ENCODE results near the gene KLK13.

The KLK13 gene

DNA sequence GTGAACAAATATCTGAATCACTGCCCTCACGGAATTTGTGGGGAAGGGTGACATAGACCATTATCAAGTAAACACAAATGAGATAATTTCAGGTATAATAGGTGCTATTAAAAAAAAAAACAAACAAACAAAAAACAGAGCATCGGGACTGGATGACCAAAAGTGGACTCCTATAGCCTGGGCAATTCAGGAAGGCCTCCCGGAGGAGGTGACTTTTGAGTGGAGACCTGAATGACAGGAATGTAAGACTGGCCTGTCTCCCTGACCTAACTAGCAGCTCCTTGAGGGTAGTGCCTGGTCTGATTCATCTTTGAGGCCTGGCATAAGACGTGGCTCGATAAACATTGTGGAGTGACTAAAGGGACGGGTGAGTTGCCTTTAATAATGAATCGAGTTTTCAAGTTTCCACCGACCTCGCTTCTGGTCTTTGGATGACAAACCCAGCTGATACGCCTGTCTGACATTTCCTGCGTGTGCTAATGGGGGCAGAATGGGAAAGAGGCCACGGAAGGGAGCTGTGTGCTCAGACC, 52.2 kb downstream of the KLK13 start:
- in situ Hi-C loops (cut with MboI; ENCODE audit: low pct_unique_long_range_greater_than_20kb, low sequenced_read_pairs, unreplicated experiment), result no loop called here
- TF ChIP-seq, protein P1, sequence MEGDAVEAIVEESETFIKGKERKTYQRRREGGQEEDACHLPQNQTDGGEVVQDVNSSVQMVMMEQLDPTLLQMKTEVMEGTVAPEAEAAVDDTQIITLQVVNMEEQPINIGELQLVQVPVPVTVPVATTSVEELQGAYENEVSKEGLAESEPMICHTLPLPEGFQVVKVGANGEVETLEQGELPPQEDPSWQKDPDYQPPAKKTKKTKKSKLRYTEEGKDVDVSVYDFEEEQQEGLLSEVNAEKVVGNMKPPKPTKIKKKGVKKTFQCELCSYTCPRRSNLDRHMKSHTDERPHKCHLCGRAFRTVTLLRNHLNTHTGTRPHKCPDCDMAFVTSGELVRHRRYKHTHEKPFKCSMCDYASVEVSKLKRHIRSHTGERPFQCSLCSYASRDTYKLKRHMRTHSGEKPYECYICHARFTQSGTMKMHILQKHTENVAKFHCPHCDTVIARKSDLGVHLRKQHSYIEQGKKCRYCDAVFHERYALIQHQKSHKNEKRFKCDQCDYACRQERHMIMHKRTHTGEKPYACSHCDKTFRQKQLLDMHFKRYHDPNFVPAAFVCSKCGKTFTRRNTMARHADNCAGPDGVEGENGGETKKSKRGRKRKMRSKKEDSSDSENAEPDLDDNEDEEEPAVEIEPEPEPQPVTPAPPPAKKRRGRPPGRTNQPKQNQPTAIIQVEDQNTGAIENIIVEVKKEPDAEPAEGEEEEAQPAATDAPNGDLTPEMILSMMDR (IDR thresholded peaks at IDR 0.05; ENCODE audit: extremely low read depth, insufficient read depth, missing control alignments), result no peak
- DNase-seq (ENCODE audit: low spot score), result no peak

DNA sequence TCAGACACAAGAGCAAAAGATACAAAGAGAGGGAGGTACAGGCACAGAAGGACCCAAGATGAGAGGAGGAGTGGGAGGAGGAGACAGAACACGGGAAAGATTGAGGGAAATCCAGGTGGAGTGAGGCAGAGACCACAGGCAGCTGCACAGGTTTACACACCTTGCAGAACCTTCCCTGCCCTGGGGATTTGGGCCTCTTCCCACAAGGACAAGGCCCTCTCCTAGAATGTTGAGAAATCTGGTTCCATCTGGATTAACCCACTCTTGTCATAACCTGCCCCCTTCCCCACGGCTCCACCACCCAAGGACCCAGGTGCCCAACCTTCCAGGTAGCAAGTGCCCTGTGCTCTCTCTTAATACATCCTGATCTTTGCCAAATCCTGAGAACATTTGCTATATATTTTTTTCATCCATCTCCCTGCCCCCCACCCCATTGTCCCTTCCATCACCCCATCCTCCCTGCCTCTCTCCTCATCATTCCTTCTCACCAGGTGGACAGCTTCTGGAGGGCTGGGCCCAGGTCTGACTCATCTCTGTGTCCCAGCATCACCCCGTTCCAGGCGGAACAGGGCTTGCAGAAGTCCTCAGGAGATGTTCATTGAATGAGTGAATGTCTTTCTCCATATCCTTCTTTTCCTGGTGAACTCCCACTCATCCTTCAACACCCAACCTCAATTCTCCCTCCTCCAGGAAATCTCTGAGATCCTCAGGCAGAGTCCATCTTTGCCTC, 54.7 kb downstream of the KLK13 start:
- no peak for DNase-seq (ENCODE audit: low spot score)
- TF ChIP-seq, protein P1 (IDR thresholded peaks at IDR 0.05; ENCODE audit: extremely low read depth, insufficient read depth, missing control alignments), result no peak
- in situ Hi-C loops (cut with MboI; ENCODE audit: low pct_unique_long_range_greater_than_20kb, low sequenced_read_pairs, unreplicated experiment), result no loop called here

DNA sequence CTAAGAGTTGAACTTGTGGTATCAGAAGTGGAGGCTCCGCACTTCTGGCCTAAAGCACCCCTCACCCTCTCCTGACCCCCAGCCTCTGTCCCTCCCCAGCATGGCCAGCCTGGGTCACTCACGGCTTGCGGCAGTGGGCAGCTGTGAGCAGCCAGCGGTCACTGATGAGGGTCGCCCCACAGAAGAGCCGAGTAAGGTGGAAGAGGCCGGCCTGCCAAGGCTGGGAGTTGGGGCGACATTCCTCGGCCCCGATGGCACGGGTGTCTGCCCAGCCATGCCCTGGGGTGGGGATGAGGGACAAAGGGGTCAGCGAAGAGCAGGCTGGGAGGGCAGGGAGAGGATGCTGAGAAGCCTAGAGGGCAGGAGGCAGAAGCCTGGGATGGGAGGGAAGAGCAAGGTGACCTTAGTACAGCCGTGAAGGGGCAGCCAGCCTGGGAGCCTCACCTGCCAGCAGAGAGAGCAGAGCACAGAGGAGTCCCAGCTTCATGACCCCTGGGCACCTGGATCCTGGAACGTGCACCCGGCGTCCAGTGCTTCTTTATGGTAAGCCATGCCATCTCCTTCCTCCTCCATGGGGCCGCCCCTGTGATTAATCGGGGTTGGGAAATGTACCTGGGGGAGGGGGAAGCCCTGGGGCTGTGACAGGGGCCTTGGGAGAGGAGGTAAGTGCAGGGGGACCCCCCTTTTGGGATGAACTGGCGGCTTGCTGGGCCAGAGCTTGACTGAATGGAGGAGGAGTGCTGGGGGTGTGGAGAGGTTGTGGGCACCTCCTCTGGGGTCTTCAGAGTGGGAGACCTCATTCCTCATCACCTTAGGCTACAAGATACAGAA, 55.6 kb downstream of the KLK13 start:
- in situ Hi-C loops (cut with MboI; ENCODE audit: low pct_unique_long_range_greater_than_20kb, low sequenced_read_pairs, unreplicated experiment), result no loop called here
- TF ChIP-seq, protein P1 (IDR thresholded peaks at IDR 0.05; ENCODE audit: extremely low read depth, insufficient read depth, missing control alignments), result no peak
- no peak for DNase-seq (ENCODE audit: low spot score)

DNA sequence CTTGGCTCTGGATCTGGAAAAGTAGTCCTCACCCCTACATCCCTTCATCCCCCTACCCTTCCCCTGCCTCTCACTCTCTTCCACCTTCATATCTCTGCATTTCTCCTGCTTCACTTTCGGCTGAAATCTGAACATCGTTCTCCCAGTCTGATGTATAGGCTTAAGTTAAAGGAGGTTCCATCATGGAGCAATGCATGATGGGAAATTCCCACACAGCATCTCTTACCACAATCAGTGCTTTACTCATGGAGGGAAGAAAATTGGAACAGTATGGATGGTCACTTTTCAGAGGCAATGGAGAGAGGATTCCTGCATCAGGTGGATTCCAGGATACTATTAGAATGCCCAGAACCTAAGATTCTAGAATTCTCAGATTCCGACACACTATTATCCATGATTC, 57.4 kb downstream of the KLK13 start:
- no peak for DNase-seq (ENCODE audit: low spot score)
- in situ Hi-C loops (cut with MboI; ENCODE audit: low pct_unique_long_range_greater_than_20kb, low sequenced_read_pairs, unreplicated experiment), result no loop called here
- TF ChIP-seq, protein P1 (IDR thresholded peaks at IDR 0.05; ENCODE audit: extremely low read depth, insufficient read depth, missing control alignments), result no peak

DNA sequence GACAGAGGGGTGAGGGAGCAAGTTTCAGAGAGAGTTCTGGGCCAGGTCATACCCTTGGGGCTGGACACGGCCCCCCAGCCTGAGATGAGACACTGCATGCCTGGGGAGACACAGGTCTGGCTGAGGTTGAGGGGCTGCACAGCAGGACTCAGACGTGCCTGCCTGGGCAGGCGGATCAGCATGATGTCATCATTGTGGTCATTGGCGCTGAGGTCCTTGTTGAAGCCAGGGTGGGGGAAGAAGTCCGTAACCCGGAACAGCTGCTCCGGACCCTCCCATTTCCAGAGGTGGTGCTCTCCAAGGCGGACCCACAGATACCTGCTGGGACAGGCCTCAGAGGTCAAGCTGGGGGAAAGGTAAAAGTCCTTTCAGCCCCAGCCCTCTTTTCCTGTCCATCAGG, 58.5 kb downstream of the KLK13 start:
- TF ChIP-seq, protein P1 (IDR thresholded peaks at IDR 0.05; ENCODE audit: extremely low read depth, insufficient read depth, missing control alignments), result no peak
- no peak for DNase-seq (ENCODE audit: low spot score)
- in situ Hi-C loops (cut with MboI; ENCODE audit: low pct_unique_long_range_greater_than_20kb, low sequenced_read_pairs, unreplicated experiment), result no loop called here

Data from GM13977 (cell line).